Sigmoid colon (tissue), 7 donors: ENCODE measurements around the gene CSNK1G3. TPM values are rescaled to one million over a fixed set of nuclear protein-coding genes. Genes with fewer than 3 reads are reported as not detected.

Source experiments
- DNase-seq: peaks from one replicate; pipeline ENCODE4 v3.0.0-alpha.2; 2019
- H3K27ac ChIP-seq, 4 donors: fragments of 200-600 bp; sonication (generic); one replicate each; pipeline ENCODE4 v1.5.1; 2016 to 2019; ENCODE audit warnings: mild to moderate bottlenecking in 1 of 4
- H3K27me3 ChIP-seq, 3 donors: fragments of 200-600 bp; sonication (generic); one replicate each; pipeline ENCODE4 v1.5.1; 2019; ENCODE audit warnings: mild to moderate bottlenecking in 1 of 3
- H3K36me3 ChIP-seq, 4 donors: fragments of 200-600 bp; sonication (generic); one replicate each; pipeline ENCODE4 v1.5.1; 2016 to 2019
- H3K4me1 ChIP-seq, 4 donors: fragments of 200-600 bp; sonication (generic); one replicate each; pipeline ENCODE4 v1.5.1; 2017 to 2019
- H3K4me3 ChIP-seq, 4 donors: fragments of 200-600 bp; sonication (generic); one replicate each; pipeline ENCODE4 v1.5.1; 2017 to 2019; ENCODE audit warnings: mild to moderate bottlenecking in 2 of 4, moderate library complexity in 1 of 4
- H3K9me3 ChIP-seq, 4 donors: fragments of 200-600 bp in 3 of 4; sonication (generic) in 3 of 4; one replicate each; pipeline versions ENCODE4 v1.5.1 to v1.6.1; 2013 to 2019
- CTCF ChIP-seq, 4 experiments: fragments of 450-650 bp in 3 of 4; fragments of 200-600 bp in 1 of 4; IDR thresholded peaks; one replicate each; pipeline ENCODE4 v1.5.1; 2016 to 2019; ENCODE audit warnings: antibody characterized with exemption in 4 of 4, mild to moderate bottlenecking in 3 of 4, moderate library complexity in 2 of 4
- EP300 ChIP-seq, 4 donors: sonication (generic); formaldehyde crosslinking; IDR thresholded peaks; one replicate each; pipeline ENCODE4 v1.6.1; 2017; ENCODE audit warnings: antibody characterized with exemption in 4 of 4
- POLR2A ChIP-seq, 2 donors: fragments of 450-650 bp; IDR thresholded peaks; one replicate each; pipeline ENCODE4 v1.6.1; 2016; ENCODE audit warnings: antibody characterized with exemption in 2 of 2, mild to moderate bottlenecking in 2 of 2, moderate library complexity in 2 of 2
- POLR2AphosphoS5 ChIP-seq, 4 donors: sonication (generic); formaldehyde crosslinking; IDR thresholded peaks; one replicate each; pipeline ENCODE4 v1.6.1; 2017; ENCODE audit warnings: antibody characterized with exemption in 4 of 4
- WGBS, 2 donors: extraction: QIAGEN DNeasy Blood & Tissue Kit; methylation state at CpG; one replicate each; pipeline ENCODE4 v1.1.7; 2013; 5-methylcytosine and 5-hydroxymethylcytosine counted together
- intact Hi-C: fragments of 100-400 bp; cut with DNase I; formaldehyde crosslinking; loops from one replicate; pipeline ENCODE4 v1.15.1; 2023
- polyA plus RNA-seq, 3 donors: library from polyadenylated mRNA; stranded (reverse); fragments of 200-250 nt; gene quantifications; one replicate each; pipeline ENCODE4 v1.2.3, GENCODE V29; 2013
- total RNA-seq, 4 donors: library from RNA; depleted of rRNA; stranded (reverse); fragments of >200 nt; gene quantifications; one replicate each; pipeline ENCODE4 v1.1.0, GENCODE V29; 2016
- donor health status: healthy with polysubstance abuse.
- donor health status: Bipolar disorder and iron deficiency.
- donor health status: healthy.

Gene CSNK1G3
- total and polyA plus RNA-seq, 7 donors = 21.6 to 99.6 (median 55.8) TPM

GRCh38 chr5:123598028-123598689 is 86.2 kb downstream of the CSNK1G3 start:
- Histone ChIP-seq H3K27me3 (no peaks in the 10 kb centered on the region), H3K36me3 (peaks cover 0 to 32% (median 3%) of the 10 kb centered on the region in 4 donors), H3K27ac (no peak overlapping the region), H3K4me1 (no peaks in the 10 kb centered on the region), H3K9me3 (no peaks in the 10 kb centered on the region), H3K4me3 (no peak overlapping the region)
- intact Hi-C loops = no loop called here
- WGBS, 2 donors = 84 to 95% methylated on average over 5 of the region's 5 CpGs
- no peak for DNase-seq
- TF ChIP-seq EP300 (IDR thresholded peaks at IDR 0.05) = no peak
- TF ChIP-seq POLR2A (IDR thresholded peaks at IDR 0.05) = no peak

GRCh38 chr5:123599171-123599570 is 87.2 kb downstream of the CSNK1G3 start:
- peaks cover 0 to 22% (median 3%) of the 10 kb centered on the region in 4 donors for H3K36me3 ChIP-seq
- H3K27me3 ChIP-seq = no peaks in the 10 kb centered on the region
- no peak overlapping the region for H3K27ac ChIP-seq
- TF ChIP-seq CTCF (IDR thresholded peaks at IDR 0.05) (no peak), POLR2A (IDR thresholded peaks at IDR 0.05) (no peak), POLR2AphosphoS5 (IDR thresholded peaks at IDR 0.05) (no peak), EP300 (IDR thresholded peaks at IDR 0.05) (no peak)
- H3K4me1 ChIP-seq = no peaks in the 10 kb centered on the region
- no peaks in the 10 kb centered on the region for H3K9me3 ChIP-seq
- no peak for DNase-seq
- H3K4me3 ChIP-seq = no peak overlapping the region
- intact Hi-C loops = no loop called here
- 83 to 93% methylated on average over 2 of the region's 2 CpGs for whole genome bisulfite sequencing, 2 donors

DNA sequence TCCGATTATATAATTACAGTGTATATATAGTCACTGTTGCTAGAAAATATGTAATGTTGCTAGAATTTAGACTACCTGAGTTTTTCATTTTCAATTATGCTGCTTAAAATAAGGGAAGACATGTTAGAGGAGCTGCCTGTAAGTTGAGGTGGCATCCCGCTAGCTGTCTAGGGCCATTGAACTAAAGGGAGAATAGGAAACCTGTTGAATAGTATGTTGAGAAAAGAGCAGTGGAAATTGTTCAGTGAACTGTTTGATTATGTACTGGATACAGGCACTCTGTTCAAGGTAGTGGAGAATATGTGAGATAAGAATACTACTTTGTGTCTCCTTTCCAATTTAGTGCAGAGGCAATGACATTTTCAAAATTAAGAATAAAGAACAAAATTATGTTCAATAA is 89.6 kb downstream of the CSNK1G3 start:
- no peak for DNase-seq
- 97 to 99% methylated on average over 2 of the region's 2 CpGs for WGBS, 2 donors
- no peak for TF ChIP-seq EP300 (IDR thresholded peaks at IDR 0.05)
- no peak for TF ChIP-seq POLR2AphosphoS5 (IDR thresholded peaks at IDR 0.05)
- TF ChIP-seq CTCF (IDR thresholded peaks at IDR 0.05) = no peak
- no peak for TF ChIP-seq POLR2A (IDR thresholded peaks at IDR 0.05)
- H3K36me3 ChIP-seq = peaks cover 0 to 11% (median 3%) of the 10 kb centered on the region in 4 donors
- no peaks in the 10 kb centered on the region for H3K9me3 ChIP-seq
- no peak overlapping the region for H3K4me3 ChIP-seq
- no peaks in the 10 kb centered on the region for H3K27me3 ChIP-seq
- H3K27ac ChIP-seq = no peak overlapping the region
- no peaks in the 10 kb centered on the region for H3K4me1 ChIP-seq
- intact Hi-C loops = loop anchor here (10.0 kb wide), 2 partner anchors 87 to 1097 kb away; partner anchors contain the start of gene CSNK1G3

GRCh38 chr5:123605822-123606221 is 93.8 kb downstream of the CSNK1G3 start:
- H3K27me3 ChIP-seq = no peaks in the 10 kb centered on the region
- DNase-seq = no peak
- H3K27ac ChIP-seq = no peak overlapping the region
- peaks cover 0 to 5% (median 2%) of the 10 kb centered on the region in 4 donors for H3K36me3 ChIP-seq
- no peaks in the 10 kb centered on the region for H3K9me3 ChIP-seq
- no peaks in the 10 kb centered on the region for H3K4me1 ChIP-seq
- TF ChIP-seq POLR2A (IDR thresholded peaks at IDR 0.05) = no peak
- TF ChIP-seq EP300 (IDR thresholded peaks at IDR 0.05) = no peak
- no peak for TF ChIP-seq CTCF (IDR thresholded peaks at IDR 0.05)
- TF ChIP-seq POLR2AphosphoS5 (IDR thresholded peaks at IDR 0.05) = no peak
- H3K4me3 ChIP-seq = no peak overlapping the region
- intact Hi-C loops = loop anchor here (10.0 kb wide), 2 partner anchors 91 to 1101 kb away; partner anchors contain the start of gene CSNK1G3

DNA sequence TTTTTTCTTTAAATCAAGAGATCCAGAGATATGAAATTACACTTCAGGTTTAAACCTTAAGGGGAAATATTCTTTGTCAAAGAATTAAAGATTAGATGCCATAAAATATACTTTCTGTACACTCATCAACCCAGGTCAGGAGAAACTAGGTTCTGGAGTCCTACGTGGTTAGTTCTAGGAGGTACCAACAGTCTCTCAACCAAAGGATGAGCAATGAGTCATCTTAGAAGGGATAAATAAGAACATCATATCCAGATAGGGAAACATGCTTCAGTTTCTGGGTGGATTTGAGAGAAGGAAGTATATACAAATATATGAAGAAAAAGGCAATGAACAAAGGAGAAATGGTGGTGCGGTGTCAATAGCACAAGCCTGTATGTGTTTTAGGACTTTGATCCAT is 98.2 kb downstream of the CSNK1G3 start:
- H3K4me3 ChIP-seq = no peak overlapping the region
- no peaks in the 10 kb centered on the region for H3K9me3 ChIP-seq
- H3K27ac ChIP-seq = no peak overlapping the region
- peaks cover 0 to 14% (median 2%) of the 10 kb centered on the region in 4 donors for H3K36me3 ChIP-seq
- 70 to 88% methylated on average over 2 of the region's 2 CpGs for WGBS, 2 donors
- H3K4me1 ChIP-seq = no peaks in the 10 kb centered on the region
- no peak for TF ChIP-seq EP300 (IDR thresholded peaks at IDR 0.05)
- TF ChIP-seq POLR2AphosphoS5 (IDR thresholded peaks at IDR 0.05) = no peak
- TF ChIP-seq CTCF (IDR thresholded peaks at IDR 0.05) = no peak
- TF ChIP-seq POLR2A (IDR thresholded peaks at IDR 0.05) = no peak
- no peak for DNase-seq
- H3K27me3 ChIP-seq = no peaks in the 10 kb centered on the region
- intact Hi-C loops = loop anchor here (2.0 kb wide), 1 partner anchor 187 kb away; the partner anchor contains the start of gene CEP120
